SU-DHL-6 (cell line): ENCODE data around the gene RANBP17.

Source experiments
- H2AFZ ChIP-seq: fragments of 200-600 bp; sonication (generic); 2 replicates; pipeline ENCODE4 v1.6.1; 2014; ENCODE audit warnings: low read depth, mild to moderate bottlenecking, moderate library complexity, mixed read lengths, antibody characterized with exemption, low read length; ENCODE audit not compliant: severe bottlenecking
- H3F3A ChIP-seq: fragments of 200-600 bp; shearing (Covaris generic); 2 replicates; pipeline ENCODE4 v1.6.0; 2016; ENCODE audit warnings: antibody characterized with exemption, mild to moderate bottlenecking; ENCODE audit not compliant: insufficient read depth
- H3K27ac ChIP-seq: fragments of 200-600 bp; sonication (generic); 2 replicates; pipeline ENCODE4 v1.5.1; 2016; ENCODE audit warnings: low read depth, mild to moderate bottlenecking, low read length, moderate library complexity, mixed read lengths
- H3K27me3 ChIP-seq: fragments of 200-600 bp; sonication (generic), shearing (Covaris generic); 2 replicates; pipeline ENCODE4 v1.6.0; 2014; ENCODE audit warnings: mild to moderate bottlenecking, low read length
- H3K36me3 ChIP-seq: fragments of 200-600 bp; sonication (generic); 2 replicates; pipeline ENCODE4 v1.6.1; 2014; ENCODE audit warnings: mild to moderate bottlenecking, low read length, mixed read lengths
- H3K4me2 ChIP-seq: fragments of 300-600, 200-600 bp; shearing (Covaris generic), sonication (generic); 2 replicates; pipeline ENCODE4 v1.6.0; 2014; ENCODE audit warnings: low read length, low read depth, mild to moderate bottlenecking; ENCODE audit not compliant: poor library complexity, severe bottlenecking
- H3K4me3 ChIP-seq: fragments of 200-600 bp; sonication (generic); 2 replicates; pipeline ENCODE4 v1.5.1; 2014; ENCODE audit warnings: antibody characterized with exemption, low read length, mild to moderate bottlenecking, mixed read lengths; ENCODE audit not compliant: insufficient read depth, poor library complexity, severe bottlenecking
- H3K79me2 ChIP-seq: fragments of 200-600 bp; sonication (generic); 2 replicates; pipeline ENCODE4 v1.6.1; 2014; ENCODE audit warnings: mild to moderate bottlenecking, low read length, moderate library complexity; ENCODE audit not compliant: insufficient read depth
- H3K9ac ChIP-seq: fragments of 200-600 bp; sonication (generic); 2 replicates; pipeline ENCODE4 v1.7.0; 2014; ENCODE audit warnings: mild to moderate bottlenecking, low read length
- H3K9me2 ChIP-seq: fragments of 200-600 bp; sonication (generic); replicated peaks from 2 replicates; pipeline ENCODE4 v1.6.1; 2014; ENCODE audit warnings: low read length; ENCODE audit not compliant: insufficient read depth
- H3K9me3 ChIP-seq: fragments of 200-600 bp; sonication (generic); 2 replicates; pipeline ENCODE4 v1.6.1; 2014; ENCODE audit warnings: low read length, mixed read lengths; ENCODE audit not compliant: insufficient read depth
- H4K20me1 ChIP-seq: fragments of 200-600 bp; sonication (generic); 2 replicates; pipeline ENCODE4 v1.6.1; 2014; ENCODE audit warnings: low read depth, mild to moderate bottlenecking, antibody characterized with exemption, low read length, moderate library complexity, mixed read lengths
- CTCF ChIP-seq: fragments of 200-600 bp; sonication (generic); IDR thresholded peaks from one replicate; pipeline ENCODE4 v1.5.1; 2017; ENCODE audit warnings: antibody characterized with exemption, mild to moderate bottlenecking, low read length, moderate library complexity; ENCODE audit not compliant: insufficient read depth, poor library complexity, severe bottlenecking
- EZH2phosphoT487 ChIP-seq: fragments of 200-600 bp; sonication (generic), shearing (Covaris generic); conservative IDR thresholded peaks from 2 replicates; pipeline ENCODE4 v1.6.1; 2018; ENCODE audit warnings: mild to moderate bottlenecking, antibody characterized with exemption, low read length, moderate library complexity, mixed read lengths

Gene RANBP17

GRCh38 chr5:171024084-171024483 is 162.3 kb downstream of the RANBP17 start:
- Histone ChIP-seq H3K27ac (no peak overlapping the region), H3K9me2 (no peaks in the 10 kb centered on the region), H3K36me3 (no peaks in the 10 kb centered on the region), H3K4me2 (no peak overlapping the region), H3K9ac (no peak overlapping the region), H3K4me3 (no peak overlapping the region), H3K79me2 (no peaks in the 10 kb centered on the region), H3K27me3 (no peaks in the 10 kb centered on the region), H3K9me3 (peaks cover 6% of the 10 kb centered on the region; the same call in 1 of the 2 replicates), H2AFZ (no peak overlapping the region), H3F3A (no peaks in the 10 kb centered on the region), H4K20me1 (no peaks in the 10 kb centered on the region)
- TF ChIP-seq EZH2phosphoT487 = no peak
- TF ChIP-seq CTCF = no peak

GRCh38 chr5:171029401-171029800 is 167.6 kb downstream of the RANBP17 start:
- Histone ChIP-seq H3K27ac (no peak overlapping the region), H3F3A (no peaks in the 10 kb centered on the region), H3K4me2 (no peak overlapping the region), H3K36me3 (no peaks in the 10 kb centered on the region), H3K27me3 (no peaks in the 10 kb centered on the region), H3K9me2 (no peaks in the 10 kb centered on the region), H3K9me3 (no peaks in the 10 kb centered on the region), H3K79me2 (no peaks in the 10 kb centered on the region), H3K9ac (no peak overlapping the region), H4K20me1 (no peaks in the 10 kb centered on the region), H2AFZ (no peak overlapping the region), H3K4me3 (no peak overlapping the region)
- TF ChIP-seq CTCF = no peak

- H3F3A ChIP-seq = no peaks in the 10 kb centered on the region
- H3K9me3 ChIP-seq = no peaks in the 10 kb centered on the region
- no peak for TF ChIP-seq EZH2phosphoT487
- no peak for TF ChIP-seq CTCF
- no peaks in the 10 kb centered on the region for H3K9me2 ChIP-seq
- H3K4me2 ChIP-seq = no peak overlapping the region
- no peaks in the 10 kb centered on the region for H4K20me1 ChIP-seq
- H3K36me3 ChIP-seq = no peaks in the 10 kb centered on the region
- no peak overlapping the region for H3K9ac ChIP-seq
- no peak overlapping the region for H3K27ac ChIP-seq
- no peak overlapping the region for H3K4me3 ChIP-seq
- H3K79me2 ChIP-seq = no peaks in the 10 kb centered on the region
- H3K27me3 ChIP-seq = no peaks in the 10 kb centered on the region
- no peak overlapping the region for H2AFZ ChIP-seq
Measured at GRCh38 chr5:171031977-171032376, 170.2 kb downstream of the RANBP17 start.
